Left lung (tissue), 10 donors: ENCODE data around the gene PSME1. TPM values are rescaled to one million over a fixed set of nuclear protein-coding genes. Genes with fewer than 3 reads are reported as not detected.

ENCODE experiments used
- ATAC-seq: fragments of 200-7000 bp; cut with Tn5 transposase; one replicate; pipeline ENCODE4 v1.9.1; 2020; ENCODE audit warnings: moderate library complexity
- DNase-seq, 4 donors: peaks; one replicate each; pipeline ENCODE4 v3.0.0-alpha.2; 2013 to 2020
- H3K27ac ChIP-seq, 2 donors: fragments of 200-600 bp; sonication (generic) in 1 of 2; one replicate each; pipeline versions ENCODE4 v1.5.0 to v1.8.0; 2020 to 2021
- H3K27me3 ChIP-seq, 2 donors: fragments of 200-600 bp; sonication (generic) in 1 of 2; one replicate each; pipeline versions ENCODE4 v1.5.0 to v1.8.0; 2020 to 2021
- H3K36me3 ChIP-seq, 2 donors: fragments of 200-600 bp; sonication (generic) in 1 of 2; one replicate each; pipeline versions ENCODE4 v1.5.0 to v1.8.0; 2020 to 2021
- H3K4me1 ChIP-seq, 2 donors: fragments of 200-600 bp; one replicate each; pipeline ENCODE4 v1.8.0; 2021
- H3K4me3 ChIP-seq, 2 donors: fragments of 200-600 bp; sonication (generic) in 1 of 2; one replicate each; pipeline versions ENCODE4 v1.5.0 to v1.8.0; 2020 to 2021; ENCODE audit warnings: mild to moderate bottlenecking in 1 of 2
- H3K9me3 ChIP-seq, 2 donors: fragments of 200-600 bp; sonication (generic) in 1 of 2; one replicate each; pipeline versions ENCODE4 v1.5.0 to v1.8.0; 2020 to 2021
- CTCF ChIP-seq, 2 donors: fragments of 200-600 bp; sonication (generic) in 1 of 2; IDR thresholded peaks; one replicate each; pipeline versions ENCODE4 v1.5.0 to v1.8.0; 2021; ENCODE audit warnings: antibody characterized with exemption in 2 of 2
- intact Hi-C, 2 donors: fragments of 100-400 bp; cut with DNase I; formaldehyde crosslinking; loops; one replicate each; pipeline versions ENCODE4 v1.11.2 to v1.14.2; 2022
- polyA plus RNA-seq, 6 donors: library from polyadenylated mRNA; unstranded; fragments of 120-200 nt; gene quantifications; one replicate each; pipeline ENCODE4 v1.2.1, GENCODE V29; 2013; ENCODE audit not compliant: insufficient read length in 6 of 6
- total RNA-seq, 2 donors: library from RNA; stranded (reverse); fragmentation: NEBNext Ultra II Directional; extraction: Animal tissue kit (Norgen Biotek cat#: 25700); gene quantifications; one replicate each; pipeline ENCODE4 v1.2.1, GENCODE V29; 2021
- donor health status: DM: no; HTN: yes; CAD: no.
- donor health status: DM: no; HTN: no; CAD: no.

The PSME1 gene
- total and polyA plus RNA-seq, 8 donors, result 189 to 236 (median 212) TPM

DNA sequence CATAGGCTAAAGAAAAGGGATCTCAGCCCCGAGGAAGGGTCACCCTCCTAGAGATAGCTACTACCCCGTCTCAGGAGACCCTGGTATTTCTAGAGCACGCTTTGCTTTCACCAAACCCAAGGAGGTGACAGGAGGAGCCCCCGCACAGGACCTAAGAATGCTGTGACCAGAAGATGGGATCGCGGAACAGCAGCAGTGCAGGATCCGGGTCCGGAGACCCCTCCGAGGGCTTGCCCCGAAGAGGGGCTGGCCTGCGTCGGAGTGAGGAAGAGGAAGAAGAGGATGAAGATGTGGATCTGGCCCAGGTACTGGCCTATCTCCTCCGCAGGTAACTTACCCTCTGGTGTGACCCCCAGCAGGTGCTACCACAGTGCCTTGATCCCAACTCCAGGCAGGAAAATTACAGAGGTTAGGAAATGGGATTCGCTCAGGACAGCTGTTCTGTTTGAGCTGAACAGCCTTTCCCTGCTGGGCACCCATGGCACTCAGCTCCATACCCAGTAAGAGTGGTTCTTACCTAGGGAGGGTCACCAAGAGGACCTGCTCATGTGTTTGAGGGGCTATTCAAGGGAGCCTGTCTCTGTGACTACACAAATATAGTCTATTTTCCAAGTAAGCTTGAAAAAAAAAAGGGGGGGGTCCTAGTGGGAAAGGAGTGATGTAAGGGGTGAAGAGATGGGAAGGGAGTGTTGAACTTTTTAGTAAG, 20.4 kb upstream of the PSME1 start:
- H3K9me3 ChIP-seq, result no peaks in the 10 kb centered on the region
- DNase-seq, result peak in 1 of 4 donors; percentile 72
- no peak for TF ChIP-seq CTCF (IDR thresholded peaks at IDR 0.05)
- peaks cover 6 to 29% of the 10 kb centered on the region in 2 donors for H3K4me1 ChIP-seq
- peaks cover 0 to 37% of the 10 kb centered on the region in 2 donors for H3K36me3 ChIP-seq
- peak overlapping the region; percentile 99 to 100 for H3K27ac ChIP-seq
- no peak for ATAC-seq
- intact Hi-C loops, result no loop called here
- no peaks in the 10 kb centered on the region for H3K27me3 ChIP-seq
- peak overlapping the region; percentile 60 to 88 for H3K4me3 ChIP-seq

GRCh38 chr14:24116128-24116814, 19.7 kb upstream of the PSME1 start:
- Histone ChIP-seq H3K9me3 (no peaks in the 10 kb centered on the region), H3K27me3 (no peaks in the 10 kb centered on the region), H3K4me1 (peaks cover 6 to 28% of the 10 kb centered on the region in 2 donors), H3K36me3 (peaks cover 0 to 44% of the 10 kb centered on the region in 2 donors), H3K4me3 (peak overlapping the region; percentile 60 to 88), H3K27ac (no peak overlapping the region)
- TF ChIP-seq CTCF (IDR thresholded peaks at IDR 0.05), result no peak
- no peak for ATAC-seq
- DNase-seq, result no peak
- intact Hi-C loops, result no loop called here

- Histone ChIP-seq H3K4me1 (peaks cover 6 to 28% of the 10 kb centered on the region in 2 donors), H3K27ac (no peak overlapping the region), H3K4me3 (no peak overlapping the region), H3K36me3 (peaks cover 0 to 53% of the 10 kb centered on the region in 2 donors), H3K27me3 (no peaks in the 10 kb centered on the region), H3K9me3 (no peaks in the 10 kb centered on the region)
- DNase-seq (peak in 1 of 4 donors; percentile 63), ATAC-seq (no peak)
- intact Hi-C loops, result no loop called here
- no peak for TF ChIP-seq CTCF (IDR thresholded peaks at IDR 0.05)
Measured at GRCh38 chr14:24117179-24117578, 18.8 kb upstream of the PSME1 start.

- TF ChIP-seq CTCF (IDR thresholded peaks at IDR 0.05), result no peak
- Histone ChIP-seq H3K9me3 (no peaks in the 10 kb centered on the region), H3K36me3 (peaks cover 0 to 77% of the 10 kb centered on the region in 2 donors), H3K27ac (no peak overlapping the region), H3K4me3 (no peak overlapping the region), H3K27me3 (no peaks in the 10 kb centered on the region), H3K4me1 (peaks cover 6 to 22% of the 10 kb centered on the region in 2 donors)
- intact Hi-C loops, result no loop called here
- ATAC-seq (no peak), DNase-seq (peak in 1 of 4 donors; percentile 22)
Measured at GRCh38 chr14:24119691-24120090, 16.3 kb upstream of the PSME1 start.

- Histone ChIP-seq H3K36me3 (peaks cover 0 to 77% of the 10 kb centered on the region in 2 donors), H3K27me3 (no peaks in the 10 kb centered on the region), H3K9me3 (no peaks in the 10 kb centered on the region), H3K4me1 (peaks cover 0 to 13% of the 10 kb centered on the region in 2 donors), H3K27ac (no peak overlapping the region), H3K4me3 (no peak overlapping the region)
- no peak for TF ChIP-seq CTCF (IDR thresholded peaks at IDR 0.05)
- intact Hi-C loops, result no loop called here
- DNase-seq (no peak), ATAC-seq (no peak)
Measured at GRCh38 chr14:24121210-24121609, 14.8 kb upstream of the PSME1 start.
